Measurements from ENCODE around the gene MAPKAP1. TPM values are rescaled to one million over a fixed set of nuclear protein-coding genes. Genes with fewer than 3 reads are reported as not detected.
A peak's percentile ranks its signal among the peaks of the same experiment; 100 is the strongest.

The MAPKAP1 gene
- total and polyA plus RNA-seq, 9 of the 15 experiments (the other 6 are each of a cell fraction or from before 2014, with no cell fraction given), result 2.6 to 82.1 (median 61.1) TPM

GRCh38 chr9:125746017-125746773, 39.2 kb upstream of the MAPKAP1 start (continued):
- TF ChIP-seq, protein P1, sequence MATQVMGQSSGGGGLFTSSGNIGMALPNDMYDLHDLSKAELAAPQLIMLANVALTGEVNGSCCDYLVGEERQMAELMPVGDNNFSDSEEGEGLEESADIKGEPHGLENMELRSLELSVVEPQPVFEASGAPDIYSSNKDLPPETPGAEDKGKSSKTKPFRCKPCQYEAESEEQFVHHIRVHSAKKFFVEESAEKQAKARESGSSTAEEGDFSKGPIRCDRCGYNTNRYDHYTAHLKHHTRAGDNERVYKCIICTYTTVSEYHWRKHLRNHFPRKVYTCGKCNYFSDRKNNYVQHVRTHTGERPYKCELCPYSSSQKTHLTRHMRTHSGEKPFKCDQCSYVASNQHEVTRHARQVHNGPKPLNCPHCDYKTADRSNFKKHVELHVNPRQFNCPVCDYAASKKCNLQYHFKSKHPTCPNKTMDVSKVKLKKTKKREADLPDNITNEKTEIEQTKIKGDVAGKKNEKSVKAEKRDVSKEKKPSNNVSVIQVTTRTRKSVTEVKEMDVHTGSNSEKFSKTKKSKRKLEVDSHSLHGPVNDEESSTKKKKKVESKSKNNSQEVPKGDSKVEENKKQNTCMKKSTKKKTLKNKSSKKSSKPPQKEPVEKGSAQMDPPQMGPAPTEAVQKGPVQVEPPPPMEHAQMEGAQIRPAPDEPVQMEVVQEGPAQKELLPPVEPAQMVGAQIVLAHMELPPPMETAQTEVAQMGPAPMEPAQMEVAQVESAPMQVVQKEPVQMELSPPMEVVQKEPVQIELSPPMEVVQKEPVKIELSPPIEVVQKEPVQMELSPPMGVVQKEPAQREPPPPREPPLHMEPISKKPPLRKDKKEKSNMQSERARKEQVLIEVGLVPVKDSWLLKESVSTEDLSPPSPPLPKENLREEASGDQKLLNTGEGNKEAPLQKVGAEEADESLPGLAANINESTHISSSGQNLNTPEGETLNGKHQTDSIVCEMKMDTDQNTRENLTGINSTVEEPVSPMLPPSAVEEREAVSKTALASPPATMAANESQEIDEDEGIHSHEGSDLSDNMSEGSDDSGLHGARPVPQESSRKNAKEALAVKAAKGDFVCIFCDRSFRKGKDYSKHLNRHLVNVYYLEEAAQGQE (IDR thresholded peaks at IDR 0.05; ENCODE audit: borderline replicate concordance), result peak; percentile 22; the same call in 1 of the 2 replicates
- TF ChIP-seq, protein P1 (CRISPR knock-in tag; IDR thresholded peaks at IDR 0.05; ENCODE audit: low read depth), result peak; percentile 49; the same call in 1 of the 2 replicates
- no peak for TF ChIP-seq FOXA1 (IDR thresholded peaks at IDR 0.05; ENCODE audit: borderline replicate concordance)
- TF ChIP-seq NELFE (IDR thresholded peaks at IDR 0.05; ENCODE audit: insufficient read depth, insufficient read length), result no peak
- TF ChIP-seq PYGO2 (tag; IDR thresholded peaks at IDR 0.05), result no peak
- 0 out of 2 replicates have a peak, but pooled peaks have one; percentile 31 for TF ChIP-seq HDAC2 (IDR thresholded peaks at IDR 0.05)
- TF ChIP-seq DPF2 (IDR thresholded peaks at IDR 0.05), result peak; percentile 21; the same call in 1 of the 2 replicates
- no peak for TF ChIP-seq TBP (optimal IDR thresholded peaks at IDR 0.05; ENCODE audit: low read depth, low read length)
- TF ChIP-seq RCOR1 (IDR thresholded peaks at IDR 0.05; ENCODE audit: borderline replicate concordance in 1 of 2, low read depth in 2 of 2, low read length in 2 of 2), result no peak
- no peak for TF ChIP-seq POLR3A (IDR thresholded peaks at IDR 0.05; ENCODE audit: borderline replicate concordance, extremely low read depth, insufficient read depth, insufficient read length)
- no peak for TF ChIP-seq JUND (IDR thresholded peaks at IDR 0.05; ENCODE audit: borderline replicate concordance, low read depth, low read length)
- TF ChIP-seq JUND (tag; IDR thresholded peaks at IDR 0.05; ENCODE audit: borderline replicate concordance, low read depth, low read length), result no peak
- no peak for TF ChIP-seq CBFA2T3 (IDR thresholded peaks at IDR 0.05)
- no peak for TF ChIP-seq RBM22 (IDR thresholded peaks at IDR 0.05; ENCODE audit: low read depth, low read length, poor library complexity, severe bottlenecking)
- no peak for TF ChIP-seq PTTG1 (tag; IDR thresholded peaks at IDR 0.05; ENCODE audit: low read depth)
- 0 out of 2 replicates have a peak, but pooled peaks have one; percentile 42 for TF ChIP-seq OTX1 (CRISPR knock-in tag; IDR thresholded peaks at IDR 0.05)
- TF ChIP-seq ZNF224 (CRISPR knock-in tag; IDR thresholded peaks at IDR 0.05), result 0 out of 2 replicates have a peak, but pooled peaks have one; percentile 53
- TF ChIP-seq PHF21A (IDR thresholded peaks at IDR 0.05; ENCODE audit: borderline replicate concordance, low read depth), result 0 out of 2 replicates have a peak, but pooled peaks have one; percentile 70
- TF ChIP-seq TRIM28 (IDR thresholded peaks at IDR 0.05), result no peak
- TF ChIP-seq MAX (CRISPR knock-in tag; IDR thresholded peaks at IDR 0.05), result peak; percentile 91
- peak; percentile 31; the same call in 1 of the 2 replicates for TF ChIP-seq ZNF282 (CRISPR knock-in tag; IDR thresholded peaks at IDR 0.05)

Measured in K562 (cell line).